ENCODE data around the gene DIAPH3.

The DIAPH3 gene

GRCh38 chr13:59946944-59947343, 216.8 kb downstream of the DIAPH3 start:
- DNase-seq, result no peak

GRCh38 chr13:59931621-59932020, 232.1 kb downstream of the DIAPH3 start:
- no peak for DNase-seq

- DNase-seq, result no peak
Measured at GRCh38 chr13:59924256-59924655, 239.5 kb downstream of the DIAPH3 start.

DNA sequence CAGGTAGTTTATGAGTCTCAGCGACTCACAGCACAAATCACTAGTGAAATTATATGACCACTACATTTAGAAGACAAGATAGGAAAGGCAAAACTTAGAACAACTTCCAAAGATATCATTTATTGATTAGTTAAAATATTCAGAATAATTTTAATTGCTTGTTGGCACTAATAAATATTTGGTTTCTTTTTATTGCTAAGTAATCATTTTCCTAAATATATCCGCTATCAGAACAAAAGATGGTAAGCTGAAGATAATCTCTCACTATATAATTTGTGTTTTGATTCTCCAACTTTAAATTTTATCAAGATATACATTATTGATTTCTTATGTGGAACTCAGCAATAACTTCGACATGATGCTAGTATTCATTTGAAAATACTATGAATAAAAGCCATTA, 248.5 kb downstream of the DIAPH3 start:
- no peak for DNase-seq

- DNase-seq, result no peak
Measured at GRCh38 chr13:59914556-59914955, 249.2 kb downstream of the DIAPH3 start.

DNA sequence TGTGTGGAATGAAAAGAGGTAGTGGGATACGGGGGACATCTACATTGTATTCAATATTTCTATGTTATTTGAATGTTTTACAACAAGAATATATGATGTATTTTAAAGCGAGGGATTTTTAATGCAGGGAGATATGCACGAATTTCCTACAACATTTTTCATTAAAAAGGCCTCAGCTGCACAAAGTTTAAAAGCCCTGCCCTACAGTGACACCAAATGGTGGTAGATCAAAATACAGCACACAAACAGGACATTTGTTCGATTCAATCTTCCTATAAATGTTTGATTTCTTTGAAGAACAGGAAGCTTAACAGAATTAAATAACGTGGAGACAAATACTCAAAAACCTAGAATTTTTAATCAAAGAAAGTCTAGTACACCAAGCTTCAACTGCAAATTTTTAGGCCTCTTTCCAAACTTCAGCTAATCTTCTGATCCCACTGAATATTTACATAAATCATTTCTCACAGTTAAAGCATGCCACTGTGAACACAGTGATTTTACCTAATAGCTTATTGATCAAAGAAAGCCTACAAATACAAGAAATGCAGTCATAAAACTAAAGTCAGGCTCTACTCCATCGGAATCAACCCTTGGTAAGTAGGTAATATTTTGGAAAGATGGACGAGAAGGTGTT, 257.2 kb downstream of the DIAPH3 start:
- DNase-seq, result peak; percentile 31

GRCh38 chr13:59901191-59901590, 262.5 kb downstream of the DIAPH3 start:
- DNase-seq, result no peak

DNA sequence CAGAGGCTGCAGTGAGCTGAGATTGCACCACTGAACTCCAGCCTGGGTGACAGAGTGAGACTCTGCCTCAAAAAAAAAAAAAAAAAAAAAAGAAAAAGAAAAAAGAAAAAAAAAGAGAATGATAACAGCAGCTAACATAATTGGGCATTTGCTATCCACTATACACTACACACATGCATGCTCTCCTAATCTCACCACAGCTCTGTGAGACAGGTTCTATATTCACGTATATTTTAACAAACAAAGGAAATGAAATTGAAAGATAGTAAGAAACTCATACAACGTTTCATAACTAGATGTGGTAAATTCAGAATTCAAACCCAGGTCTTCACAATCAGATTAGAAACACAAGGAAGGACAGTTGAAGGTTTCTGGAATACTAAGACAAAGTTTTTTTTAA, 265.7 kb downstream of the DIAPH3 start:
- DNase-seq, result no peak

GRCh38 chr13:59893266-59893665, 270.5 kb downstream of the DIAPH3 start:
- no peak for DNase-seq

GRCh38 chr13:59891053-59891452, 272.7 kb downstream of the DIAPH3 start:
- DNase-seq, result no peak

DNA sequence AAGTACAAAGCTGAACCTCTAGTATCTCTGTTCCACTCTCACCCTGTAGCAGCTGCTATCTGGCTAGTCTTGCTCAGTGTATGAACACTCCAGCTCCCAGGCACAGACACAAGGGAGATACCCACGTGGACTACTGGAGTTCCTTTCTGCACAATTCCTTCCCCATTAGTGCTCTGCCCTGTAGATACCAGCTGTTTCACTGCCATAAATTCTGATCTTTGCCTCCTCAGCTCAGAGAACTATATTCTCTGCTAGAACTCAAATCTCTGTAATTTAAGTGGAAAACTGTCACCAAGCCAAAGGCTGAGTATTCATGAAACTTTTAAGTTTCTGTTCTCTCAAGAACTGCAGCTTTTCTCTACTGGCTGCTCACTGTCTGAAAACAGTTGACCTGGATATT, 273.7 kb downstream of the DIAPH3 start:
- DNase-seq, result no peak

- DNase-seq, result no peak
Measured at GRCh38 chr13:59888408-59888807, 275.3 kb downstream of the DIAPH3 start.

DNA sequence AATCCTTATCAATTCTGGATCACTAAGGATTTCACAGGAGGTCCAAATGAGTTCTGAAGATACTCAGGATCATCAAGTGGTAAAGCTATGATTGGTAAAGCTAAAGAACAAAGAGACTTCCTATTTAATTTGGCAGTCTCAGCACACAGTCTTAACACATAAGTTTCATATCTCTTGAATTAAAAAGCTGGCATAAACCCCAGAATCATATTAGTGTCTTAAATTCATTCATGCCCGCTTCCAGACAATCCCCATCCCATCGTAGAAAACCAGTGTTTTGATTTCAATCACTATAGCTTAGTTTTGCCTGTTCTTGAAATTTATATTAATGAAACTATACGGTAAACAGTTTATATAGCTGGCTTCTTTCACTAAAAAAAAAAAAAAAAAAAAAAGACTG, 278.7 kb downstream of the DIAPH3 start:
- DNase-seq, result no peak

- DNase-seq, result no peak
Measured at GRCh38 chr13:59883885-59884284, 279.8 kb downstream of the DIAPH3 start.

- DNase-seq, result no peak
Measured at GRCh38 chr13:59880468-59880867, 283.3 kb downstream of the DIAPH3 start.

- no peak for DNase-seq
Measured at GRCh38 chr13:59879281-59879680, 284.4 kb downstream of the DIAPH3 start.

DNA sequence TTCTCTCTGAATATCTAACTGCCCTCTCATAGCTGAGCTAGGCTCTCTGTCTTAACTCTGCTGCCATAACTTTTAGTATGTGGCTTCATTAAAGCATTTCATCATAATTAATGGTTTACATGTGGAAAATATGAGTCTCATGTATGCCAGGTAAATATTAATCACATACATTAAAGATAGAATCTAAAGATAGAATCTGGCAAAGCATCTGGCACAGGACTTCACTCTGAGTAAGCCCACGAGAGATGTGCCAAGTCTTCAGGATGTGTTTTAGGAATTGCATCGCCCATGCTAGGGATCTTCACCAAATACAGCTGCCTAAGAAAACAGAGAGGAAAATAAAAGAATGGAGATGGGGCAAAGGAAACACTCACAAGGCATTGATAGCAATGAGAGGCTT, 285.8 kb downstream of the DIAPH3 start:
- no peak for DNase-seq

DNA sequence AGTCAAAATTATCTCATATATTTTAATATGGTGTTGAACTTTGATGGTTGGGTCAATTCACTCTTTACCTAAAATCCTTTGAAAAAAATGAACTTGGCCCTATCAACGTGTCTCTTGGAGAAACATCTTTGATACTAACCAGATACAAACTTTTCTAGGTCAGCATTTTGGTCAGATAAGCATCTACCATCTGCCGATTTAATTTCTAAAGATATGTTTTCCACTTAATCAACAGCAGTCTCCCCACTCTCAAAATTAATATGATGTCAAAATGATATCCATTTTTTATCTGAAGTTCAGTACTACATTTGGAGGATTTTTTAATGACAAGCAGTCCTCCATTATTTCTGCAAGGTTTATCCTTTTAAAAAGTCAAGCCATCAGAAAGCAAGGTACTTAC, 288.8 kb downstream of the DIAPH3 start:
- DNase-seq, result no peak

DNA sequence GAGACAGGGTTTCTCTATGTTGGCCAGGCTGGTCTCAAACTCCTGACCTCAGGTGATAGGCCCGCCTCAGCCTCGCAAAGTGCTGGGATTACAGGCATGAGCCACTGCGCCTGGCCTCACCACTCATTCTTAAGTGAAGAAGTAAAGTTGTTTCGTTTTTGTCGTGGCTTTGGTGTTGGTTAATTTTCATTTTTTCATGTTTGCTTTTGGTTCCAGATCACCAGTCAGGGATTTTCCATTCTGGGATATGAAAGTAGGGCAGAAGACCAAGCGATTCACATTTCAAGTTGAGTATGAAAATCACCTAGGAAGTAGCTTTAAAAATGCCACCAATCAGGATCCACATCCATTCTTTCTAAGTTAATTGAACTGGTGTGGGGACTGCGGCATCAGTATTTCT, 289.9 kb downstream of the DIAPH3 start:
- no peak for DNase-seq

DNA sequence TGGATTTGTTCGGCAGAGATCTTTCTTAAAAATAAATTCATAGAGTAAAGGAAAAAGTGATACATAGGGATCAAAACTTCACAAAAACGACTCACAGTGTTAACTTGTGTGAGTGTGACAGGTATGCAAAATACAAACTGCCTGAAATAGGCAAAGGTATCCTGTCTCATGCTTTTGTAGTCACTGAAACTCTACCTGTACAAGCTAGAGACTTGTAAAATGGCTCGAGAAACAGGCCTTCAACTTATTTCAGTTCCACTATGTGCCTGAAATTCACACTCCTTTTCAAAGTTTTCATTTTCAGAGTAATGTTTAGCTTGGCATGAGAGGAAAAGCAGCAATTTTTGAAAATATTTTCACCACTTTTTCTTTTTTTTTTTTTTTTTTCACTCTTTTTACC, 290.4 kb downstream of the DIAPH3 start:
- no peak for DNase-seq

GRCh38 chr13:59867867-59868266, 295.9 kb downstream of the DIAPH3 start:
- no peak for DNase-seq

- no peak for DNase-seq
Measured at GRCh38 chr13:59865398-59865797, 298.3 kb downstream of the DIAPH3 start.

GRCh38 chr13:59863621-59864020, 300.1 kb downstream of the DIAPH3 start:
- DNase-seq, result no peak

- no peak for DNase-seq
Measured at GRCh38 chr13:59861676-59862075, 302.1 kb downstream of the DIAPH3 start.

DNA sequence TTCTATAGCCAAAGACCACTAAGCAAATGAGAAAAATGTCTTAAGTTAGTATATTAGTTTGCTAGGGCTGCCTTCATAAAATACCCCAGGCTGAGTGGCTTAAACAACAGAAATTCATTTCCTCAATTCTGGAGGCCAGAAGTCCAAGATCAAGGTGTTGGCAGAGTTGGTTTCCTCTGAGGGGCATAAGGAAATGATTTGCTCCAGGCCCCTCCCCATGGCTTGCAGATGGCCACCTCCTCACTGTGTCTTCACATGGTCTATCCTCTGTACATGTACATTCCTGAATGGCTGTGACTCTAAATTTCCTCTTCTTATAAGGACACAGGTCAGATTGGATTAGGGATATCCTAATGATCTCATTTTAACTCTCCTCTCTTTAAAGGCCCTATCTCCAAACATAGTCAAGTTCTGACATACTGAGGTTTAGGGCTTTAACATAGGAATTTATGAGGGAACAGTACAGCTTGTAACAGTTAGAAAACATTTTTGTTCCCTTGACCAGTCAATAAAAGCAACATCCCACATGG, 307.4 kb downstream of the DIAPH3 start:
- no peak for DNase-seq

Data from kidney glomerular epithelial cell (primary cell).